Body of pancreas (tissue), 4 donors: ENCODE data around the gene APH1A.

Experiments used
- POLR2A ChIP-seq, 3 donors: fragments of 450-650 bp; IDR thresholded peaks; one replicate each; pipeline ENCODE4 v1.6.1; 2016; ENCODE audit warnings: antibody characterized with exemption in 3 of 3, mild to moderate bottlenecking in 2 of 3
- TF ChIP-seq, protein P1 (sequence below), 7 experiments: fragments of 450-650 bp in 4 of 7; fragments of 200-600 bp in 3 of 7; sonication (generic) in 3 of 7; IDR thresholded peaks; one replicate each; pipeline ENCODE4 v1.5.1; 2016 to 2019; ENCODE audit warnings: antibody characterized with exemption in 7 of 7

DNA sequence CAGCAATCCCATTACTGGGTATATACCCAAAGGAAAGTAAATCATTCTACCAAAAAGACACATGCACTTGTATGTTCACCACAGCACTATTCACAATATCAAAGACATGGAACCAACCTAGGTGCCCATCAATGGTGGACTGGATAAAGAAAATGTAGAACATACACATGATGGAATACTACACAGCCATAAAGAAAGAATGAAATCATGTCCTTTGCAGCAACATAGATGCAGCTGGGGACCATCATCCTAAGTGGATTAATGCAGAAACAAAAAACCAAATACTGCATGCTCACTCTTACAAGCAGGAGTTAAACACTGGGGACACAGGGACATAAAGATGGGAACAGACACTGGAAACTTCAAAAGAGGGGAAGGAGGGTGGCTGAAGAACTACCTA lies 41.6 kb downstream of the APH1A start:
- TF ChIP-seq, protein P1, sequence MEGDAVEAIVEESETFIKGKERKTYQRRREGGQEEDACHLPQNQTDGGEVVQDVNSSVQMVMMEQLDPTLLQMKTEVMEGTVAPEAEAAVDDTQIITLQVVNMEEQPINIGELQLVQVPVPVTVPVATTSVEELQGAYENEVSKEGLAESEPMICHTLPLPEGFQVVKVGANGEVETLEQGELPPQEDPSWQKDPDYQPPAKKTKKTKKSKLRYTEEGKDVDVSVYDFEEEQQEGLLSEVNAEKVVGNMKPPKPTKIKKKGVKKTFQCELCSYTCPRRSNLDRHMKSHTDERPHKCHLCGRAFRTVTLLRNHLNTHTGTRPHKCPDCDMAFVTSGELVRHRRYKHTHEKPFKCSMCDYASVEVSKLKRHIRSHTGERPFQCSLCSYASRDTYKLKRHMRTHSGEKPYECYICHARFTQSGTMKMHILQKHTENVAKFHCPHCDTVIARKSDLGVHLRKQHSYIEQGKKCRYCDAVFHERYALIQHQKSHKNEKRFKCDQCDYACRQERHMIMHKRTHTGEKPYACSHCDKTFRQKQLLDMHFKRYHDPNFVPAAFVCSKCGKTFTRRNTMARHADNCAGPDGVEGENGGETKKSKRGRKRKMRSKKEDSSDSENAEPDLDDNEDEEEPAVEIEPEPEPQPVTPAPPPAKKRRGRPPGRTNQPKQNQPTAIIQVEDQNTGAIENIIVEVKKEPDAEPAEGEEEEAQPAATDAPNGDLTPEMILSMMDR (IDR thresholded peaks at IDR 0.05): no peak
- TF ChIP-seq POLR2A (IDR thresholded peaks at IDR 0.05): no peak
